Measurements from ENCODE around the gene MBP. TPM values are rescaled to one million over a fixed set of nuclear protein-coding genes. Genes with fewer than 3 reads are reported as not detected.

The MBP gene
- total RNA-seq, 1 experiment from 2014 or later: 31.6 TPM

GRCh38 chr18:76977684-76978232, 154.8 kb downstream of the MBP start:
- no peak for DNase-seq (ENCODE audit: unreplicated experiment)
- no peak for TF ChIP-seq CTCF (IDR thresholded peaks at IDR 0.05; ENCODE audit: unreplicated experiment)
- POLR2A ChIA-PET: no interaction called here
- H3K27me3 Mint-ChIP-seq (ENCODE audit: insufficient read depth, unreplicated experiment): no peaks in the 10 kb centered on the region
- peaks cover 12% of the 10 kb centered on the region for H3K36me3 Mint-ChIP-seq (ENCODE audit: insufficient read depth, unreplicated experiment)
- intact Hi-C loops (cut with micrococcal nuclease): no loop called here
- BruUV-seq (replicated peaks): no TSS peak
- H3K27ac Mint-ChIP-seq (ENCODE audit: low read depth, unreplicated experiment): no peak overlapping the region
- CTCF ChIA-PET: interaction anchor here (1.1 to 1.3 kb wide), 3 partner anchors 22 to 237 kb away, joined by 3 to 8 read pairs (median 4); no protein-coding TSS in a partner anchor
- H3K4me1 Mint-ChIP-seq (ENCODE audit: insufficient read depth, unreplicated experiment): no peaks in the 10 kb centered on the region
- H3K4me3 Mint-ChIP-seq (ENCODE audit: unreplicated experiment): no peak overlapping the region
- H3K9me3 Mint-ChIP-seq (ENCODE audit: unreplicated experiment): no peaks in the 10 kb centered on the region

GRCh38 chr18:76977108-76977621, 155.4 kb downstream of the MBP start:
- Mint-ChIP-seq H3K27me3 (ENCODE audit: insufficient read depth, unreplicated experiment) (no peaks in the 10 kb centered on the region), H3K9me3 (ENCODE audit: unreplicated experiment) (no peaks in the 10 kb centered on the region), H3K4me1 (ENCODE audit: insufficient read depth, unreplicated experiment) (no peaks in the 10 kb centered on the region), H3K4me3 (ENCODE audit: unreplicated experiment) (no peak overlapping the region), H3K27ac (ENCODE audit: low read depth, unreplicated experiment) (no peak overlapping the region), H3K36me3 (ENCODE audit: insufficient read depth, unreplicated experiment) (peaks cover 12% of the 10 kb centered on the region)
- POLR2A ChIA-PET: no interaction called here
- BruUV-seq (replicated peaks): no TSS peak
- no peak for DNase-seq (ENCODE audit: unreplicated experiment)
- CTCF ChIA-PET: interaction anchor here (1.1 to 1.3 kb wide), 3 partner anchors 23 to 176 kb away, joined by 3 to 8 read pairs (median 4); no protein-coding TSS in a partner anchor
- intact Hi-C loops (cut with micrococcal nuclease): no loop called here
- TF ChIP-seq CTCF (IDR thresholded peaks at IDR 0.05; ENCODE audit: unreplicated experiment): no peak

GRCh38 chr18:76975577-76976110, 156.9 kb downstream of the MBP start:
- H3K4me3 Mint-ChIP-seq (ENCODE audit: unreplicated experiment): no peak overlapping the region
- intact Hi-C loops (cut with micrococcal nuclease): no loop called here
- no TSS peak for BruUV-seq (replicated peaks)
- no peaks in the 10 kb centered on the region for H3K9me3 Mint-ChIP-seq (ENCODE audit: unreplicated experiment)
- no peaks in the 10 kb centered on the region for H3K4me1 Mint-ChIP-seq (ENCODE audit: insufficient read depth, unreplicated experiment)
- POLR2A ChIA-PET: interaction anchor here (0.6 kb wide), 1 partner anchor 138 kb away, joined by 3 read pairs; no protein-coding TSS in a partner anchor
- CTCF ChIA-PET: interaction anchor here (0.7 to 2.7 kb wide), 3 partner anchors 151 to 174 kb away, joined by 3 to 12 read pairs (median 3); no protein-coding TSS in a partner anchor
- DNase-seq (ENCODE audit: unreplicated experiment): no peak
- H3K36me3 Mint-ChIP-seq (ENCODE audit: insufficient read depth, unreplicated experiment): peaks cover 12% of the 10 kb centered on the region
- no peak overlapping the region for H3K27ac Mint-ChIP-seq (ENCODE audit: low read depth, unreplicated experiment)
- no peaks in the 10 kb centered on the region for H3K27me3 Mint-ChIP-seq (ENCODE audit: insufficient read depth, unreplicated experiment)
- no peak for TF ChIP-seq CTCF (IDR thresholded peaks at IDR 0.05; ENCODE audit: unreplicated experiment)

- no peaks in the 10 kb centered on the region for H3K4me1 Mint-ChIP-seq (ENCODE audit: insufficient read depth, unreplicated experiment)
- POLR2A ChIA-PET: no interaction called here
- no TSS peak for BruUV-seq (replicated peaks)
- no peak for DNase-seq (ENCODE audit: unreplicated experiment)
- H3K27ac Mint-ChIP-seq (ENCODE audit: low read depth, unreplicated experiment): no peak overlapping the region
- no peaks in the 10 kb centered on the region for H3K27me3 Mint-ChIP-seq (ENCODE audit: insufficient read depth, unreplicated experiment)
- no peak for TF ChIP-seq CTCF (IDR thresholded peaks at IDR 0.05; ENCODE audit: unreplicated experiment)
- peaks cover 12% of the 10 kb centered on the region for H3K36me3 Mint-ChIP-seq (ENCODE audit: insufficient read depth, unreplicated experiment)
- no peaks in the 10 kb centered on the region for H3K9me3 Mint-ChIP-seq (ENCODE audit: unreplicated experiment)
- CTCF ChIA-PET: interaction anchor here (0.9 to 2.7 kb wide), 3 partner anchors 9 to 237 kb away, joined by 3 to 12 read pairs (median 10); no protein-coding TSS in a partner anchor
- intact Hi-C loops (cut with micrococcal nuclease): no loop called here
- no peak overlapping the region for H3K4me3 Mint-ChIP-seq (ENCODE audit: unreplicated experiment)
Observed at GRCh38 chr18:76974386-76974785, 158.2 kb downstream of the MBP start.
